ENCODE data around the gene MYL1.

The MYL1 gene

DNA sequence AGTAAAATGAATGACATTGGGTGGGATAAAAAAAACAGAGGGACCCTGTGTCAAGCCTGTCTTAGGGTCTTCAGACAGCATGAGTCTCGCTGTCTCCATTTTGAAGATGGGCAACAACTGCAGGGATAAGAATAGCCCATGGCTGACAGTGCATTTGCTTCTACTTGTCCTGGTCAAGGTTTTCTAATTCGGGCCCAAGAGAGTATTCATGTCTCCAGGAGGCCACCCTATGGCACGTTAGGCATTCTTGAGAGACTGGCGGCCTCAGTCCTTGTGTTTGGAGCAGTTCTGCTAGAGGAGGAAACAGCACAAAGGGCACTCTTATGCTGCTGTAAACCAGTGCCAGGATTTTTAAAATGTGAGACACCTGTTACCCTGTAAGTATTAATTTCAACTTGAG, 9.5 kb upstream of the MYL1 start:
- no peak overlapping the region for H3K4me3 ChIP-seq (ENCODE audit: low read depth, low read length)
- TF ChIP-seq, protein P1, sequence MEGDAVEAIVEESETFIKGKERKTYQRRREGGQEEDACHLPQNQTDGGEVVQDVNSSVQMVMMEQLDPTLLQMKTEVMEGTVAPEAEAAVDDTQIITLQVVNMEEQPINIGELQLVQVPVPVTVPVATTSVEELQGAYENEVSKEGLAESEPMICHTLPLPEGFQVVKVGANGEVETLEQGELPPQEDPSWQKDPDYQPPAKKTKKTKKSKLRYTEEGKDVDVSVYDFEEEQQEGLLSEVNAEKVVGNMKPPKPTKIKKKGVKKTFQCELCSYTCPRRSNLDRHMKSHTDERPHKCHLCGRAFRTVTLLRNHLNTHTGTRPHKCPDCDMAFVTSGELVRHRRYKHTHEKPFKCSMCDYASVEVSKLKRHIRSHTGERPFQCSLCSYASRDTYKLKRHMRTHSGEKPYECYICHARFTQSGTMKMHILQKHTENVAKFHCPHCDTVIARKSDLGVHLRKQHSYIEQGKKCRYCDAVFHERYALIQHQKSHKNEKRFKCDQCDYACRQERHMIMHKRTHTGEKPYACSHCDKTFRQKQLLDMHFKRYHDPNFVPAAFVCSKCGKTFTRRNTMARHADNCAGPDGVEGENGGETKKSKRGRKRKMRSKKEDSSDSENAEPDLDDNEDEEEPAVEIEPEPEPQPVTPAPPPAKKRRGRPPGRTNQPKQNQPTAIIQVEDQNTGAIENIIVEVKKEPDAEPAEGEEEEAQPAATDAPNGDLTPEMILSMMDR (IDR thresholded peaks at IDR 0.05; ENCODE audit: low read depth, low read length), result no peak

DNA sequence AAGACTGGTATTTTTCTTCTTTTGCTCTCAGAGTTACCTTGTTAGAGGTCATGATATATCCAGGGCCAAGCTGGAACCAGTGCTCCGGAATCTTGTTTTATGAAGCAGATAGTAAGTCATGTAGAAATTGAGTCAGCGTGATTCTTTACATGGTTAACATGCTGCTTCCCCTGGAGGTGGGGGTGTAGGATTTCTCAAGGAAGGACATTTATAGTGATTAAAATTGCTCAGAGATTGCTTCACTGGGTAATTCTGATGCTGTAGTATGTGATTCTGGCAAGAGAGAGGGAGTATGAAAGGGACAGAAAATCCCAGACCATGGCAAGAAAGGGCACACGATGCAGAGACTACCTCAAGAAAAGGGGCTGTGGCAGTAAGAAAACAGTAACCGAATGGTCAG, 8.0 kb upstream of the MYL1 start:
- H3K4me3 ChIP-seq (ENCODE audit: low read depth, low read length), result no peak overlapping the region
- TF ChIP-seq, protein P1 (IDR thresholded peaks at IDR 0.05; ENCODE audit: low read depth, low read length), result no peak

DNA sequence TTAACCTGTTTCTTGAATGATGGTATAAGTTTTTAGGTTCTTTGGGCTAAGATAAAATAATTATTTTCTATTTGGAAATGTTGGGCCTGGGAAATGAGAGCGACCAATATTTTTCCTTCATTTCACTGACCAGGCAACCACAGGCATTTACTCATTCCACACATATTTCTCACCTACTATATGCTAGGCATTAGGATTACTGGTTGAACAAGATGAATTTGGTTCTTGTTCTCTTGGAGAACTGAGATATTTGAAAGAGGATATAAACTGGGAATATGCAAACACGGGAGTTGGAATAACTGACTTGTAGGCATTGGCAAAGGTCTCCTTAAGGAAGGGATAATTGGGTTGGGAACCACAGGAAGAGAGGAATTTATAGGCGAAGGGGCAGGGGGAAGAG, 3.9 kb upstream of the MYL1 start:
- TF ChIP-seq, protein P1 (IDR thresholded peaks at IDR 0.05; ENCODE audit: low read depth, low read length), result no peak
- no peak overlapping the region for H3K4me3 ChIP-seq (ENCODE audit: low read depth, low read length)

DNA sequence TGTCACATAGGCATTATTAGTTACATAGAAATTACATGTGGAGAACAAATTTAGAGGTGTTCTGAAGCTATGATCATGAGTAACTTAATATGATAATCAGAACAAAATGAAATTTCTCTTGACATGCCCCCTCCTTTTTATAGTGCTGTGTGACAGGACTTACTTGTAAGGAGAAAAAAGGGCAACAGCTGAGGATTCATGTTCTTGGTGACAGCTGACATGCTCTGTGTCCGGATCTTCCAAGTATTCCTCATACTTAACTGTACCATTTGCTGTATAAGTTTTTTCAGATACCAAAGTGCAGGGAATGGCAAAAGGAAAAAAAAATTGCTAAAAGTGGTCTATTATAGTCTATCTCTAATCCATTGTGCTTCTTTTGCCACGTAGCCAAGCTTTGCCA, 3.5 kb upstream of the MYL1 start:
- no peak overlapping the region for H3K4me3 ChIP-seq (ENCODE audit: low read depth, low read length)
- TF ChIP-seq, protein P1 (IDR thresholded peaks at IDR 0.05; ENCODE audit: low read depth, low read length), result no peak

DNA sequence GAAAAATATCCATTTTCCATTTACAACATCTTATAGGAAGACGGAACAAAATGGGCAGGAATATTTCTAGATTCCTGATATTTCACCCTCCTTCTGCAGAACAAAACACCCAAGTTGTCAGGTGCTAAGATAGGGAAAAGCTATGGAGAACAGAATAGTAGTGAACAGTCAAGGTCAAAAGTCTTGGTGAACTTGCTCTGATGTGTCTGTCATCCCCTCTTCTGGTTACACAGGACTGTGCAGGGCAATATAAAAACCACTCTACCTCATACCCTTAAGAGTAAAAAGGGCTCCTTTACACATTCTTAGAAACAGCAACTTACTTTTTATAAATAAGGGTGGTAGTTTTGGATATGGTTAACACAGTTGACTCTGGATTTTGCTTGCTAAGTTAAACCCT, 4.4 kb downstream of the MYL1 start:
- TF ChIP-seq, protein P1 (IDR thresholded peaks at IDR 0.05; ENCODE audit: low read depth, low read length), result no peak
- H3K4me3 ChIP-seq (ENCODE audit: low read depth, low read length), result no peak overlapping the region

DNA sequence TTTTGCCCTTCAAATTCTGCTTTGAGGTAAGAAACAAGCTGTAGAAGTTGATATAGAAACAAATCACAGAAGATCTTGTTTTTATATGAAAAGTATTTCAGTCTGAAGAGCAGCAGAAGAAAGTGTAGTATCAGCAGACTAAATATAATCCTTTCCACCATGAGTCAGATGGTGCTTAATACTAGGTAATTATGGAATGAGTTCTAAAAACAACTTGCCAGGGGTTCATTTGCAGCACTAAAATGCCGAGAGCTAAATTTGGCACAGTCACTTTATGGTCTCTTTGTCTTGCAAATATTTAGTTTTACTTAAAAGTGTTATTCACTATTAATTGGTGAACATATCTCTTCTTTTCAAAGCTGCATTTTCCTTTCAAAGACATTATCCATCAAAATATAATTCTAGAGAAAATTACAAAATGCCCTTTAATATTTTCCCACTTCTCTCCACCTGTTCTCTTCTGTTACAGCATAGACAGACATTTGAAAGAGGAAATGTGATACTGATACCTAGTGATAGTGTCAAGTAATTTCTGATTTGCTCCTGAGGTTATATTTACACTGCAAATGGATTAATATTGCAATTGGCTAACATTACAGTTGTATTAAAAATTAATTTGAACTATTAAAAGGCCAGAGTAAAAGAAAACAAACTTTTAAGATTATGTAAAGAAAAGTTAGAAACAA, 5.3 kb downstream of the MYL1 start:
- TF ChIP-seq, protein P1 (IDR thresholded peaks at IDR 0.05; ENCODE audit: low read depth, low read length), result no peak

DNA sequence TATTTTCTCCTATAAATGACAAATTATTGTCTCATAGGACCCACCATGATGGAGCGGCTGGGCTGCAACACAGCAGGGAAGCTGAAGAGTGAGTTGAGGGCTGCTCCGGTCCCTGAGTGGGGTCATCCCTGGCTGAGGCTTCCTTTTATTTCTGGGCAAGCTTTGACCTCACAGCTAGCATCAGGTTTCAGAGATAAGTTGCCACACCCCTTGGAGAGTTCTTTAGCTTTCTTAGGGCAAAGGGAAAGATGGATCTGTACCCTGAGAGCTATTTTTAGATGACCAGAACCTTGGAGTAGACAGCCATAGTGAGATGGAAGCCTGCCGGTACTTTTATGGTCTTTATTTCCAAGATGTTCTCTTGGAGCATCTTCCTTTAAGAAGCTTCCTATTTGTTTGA, 11.5 kb downstream of the MYL1 start:
- no peak overlapping the region for H3K4me3 ChIP-seq (ENCODE audit: low read depth, low read length)
- TF ChIP-seq, protein P1 (IDR thresholded peaks at IDR 0.05; ENCODE audit: low read depth, low read length), result no peak

More for the DNA sequence above, 5.3 kb downstream of the MYL1 start:
- no peak overlapping the region for H3K4me3 ChIP-seq (ENCODE audit: low read depth, low read length)

Data from WI38 (cell line).